Uterus (tissue), 4 donors: ENCODE measurements around the gene CCNA2. TPM values are rescaled to one million over a fixed set of nuclear protein-coding genes. Genes with fewer than 3 reads are reported as not detected.

Experiments
- DNase-seq, 2 donors: peaks; one replicate each; pipeline ENCODE4 v3.0.0-alpha.2; 2019 to 2020
- H3K27ac ChIP-seq, 2 donors: fragments of 200-600 bp; sonication (generic); 1 replicate in 1 of 2; 2 replicates in 1 of 2; pipeline ENCODE4 v1.5.1; 2016 to 2018
- H3K27me3 ChIP-seq, 2 donors: fragments of 200-600 bp; sonication (generic); one replicate each; pipeline ENCODE4 v1.5.1; 2018 to 2019; ENCODE audit warnings: control low read depth in 1 of 2
- H3K36me3 ChIP-seq, 2 donors: fragments of 200-600 bp; sonication (generic); one replicate each; pipeline ENCODE4 v1.5.1; 2019; ENCODE audit warnings: control low read depth in 1 of 2
- H3K4me1 ChIP-seq, 2 donors: fragments of 200-600 bp; sonication (generic); one replicate each; pipeline ENCODE4 v1.5.1; 2018 to 2019; ENCODE audit warnings: control low read depth in 1 of 2
- H3K4me3 ChIP-seq, 2 donors: fragments of 200-600 bp; sonication (generic); 1 replicate in 1 of 2; 2 replicates in 1 of 2; pipeline ENCODE4 v1.5.1; 2018 to 2019; ENCODE audit warnings: mild to moderate bottlenecking in 1 of 2
- H3K9me3 ChIP-seq, 2 donors: fragments of 200-600 bp; sonication (generic); one replicate each; pipeline ENCODE4 v1.5.1; 2019; ENCODE audit warnings: control low read depth in 1 of 2
- CTCF ChIP-seq, 4 experiments: fragments of 200-600 bp in 2 of 4; fragments of 450-650 bp in 2 of 4; sonication (generic) in 2 of 4; IDR thresholded peaks; one replicate each; pipeline ENCODE4 v1.5.1; 2016 to 2019; ENCODE audit warnings: antibody characterized with exemption in 4 of 4, mild to moderate bottlenecking in 2 of 4, moderate library complexity in 1 of 4
- POLR2A ChIP-seq, 2 donors: fragments of 450-650 bp; IDR thresholded peaks; one replicate each; pipeline ENCODE4 v1.6.1; 2016; ENCODE audit warnings: antibody characterized with exemption in 2 of 2, mild to moderate bottlenecking in 1 of 2, moderate library complexity in 1 of 2
- intact Hi-C: fragments of 100-400 bp; cut with DNase I; formaldehyde crosslinking; loops from one replicate; pipeline ENCODE4 v1.15.1; 2023; ENCODE audit warnings: low total_unique reads
- total RNA-seq, 4 donors: library from RNA; depleted of rRNA in 3 of 4; stranded (reverse); fragments of >200 nt in 3 of 4; gene quantifications; one replicate each; pipeline versions ENCODE4 v1.1.0 to v1.2.4, GENCODE V29; 2014 to 2023
- donor health status: DM: yes; HTN: yes; CAD: no.

Gene CCNA2
- total RNA-seq, 4 donors from 2014 or later = 0.59 to 39.8 (median 3.7) TPM

- no peaks in the 10 kb centered on the region for H3K4me1 ChIP-seq
- H3K9me3 ChIP-seq = no peaks in the 10 kb centered on the region
- H3K36me3 ChIP-seq = no peaks in the 10 kb centered on the region
- H3K27ac ChIP-seq = no peak overlapping the region
- no peak for TF ChIP-seq CTCF (IDR thresholded peaks at IDR 0.05)
- TF ChIP-seq POLR2A (IDR thresholded peaks at IDR 0.05) = no peak
- intact Hi-C loops = no loop called here
- H3K27me3 ChIP-seq = no peaks in the 10 kb centered on the region
- DNase-seq = no peak
- H3K4me3 ChIP-seq = no peak overlapping the region
Observed at GRCh38 chr4:121784401-121784800, 39.3 kb downstream of the CCNA2 start.

GRCh38 chr4:121783210-121783609 is 40.5 kb downstream of the CCNA2 start:
- Histone ChIP-seq H3K36me3 (no peaks in the 10 kb centered on the region), H3K27ac (no peak overlapping the region), H3K4me1 (no peaks in the 10 kb centered on the region), H3K4me3 (no peak overlapping the region), H3K9me3 (no peaks in the 10 kb centered on the region), H3K27me3 (no peaks in the 10 kb centered on the region)
- DNase-seq = no peak
- intact Hi-C loops = no loop called here
- TF ChIP-seq CTCF (IDR thresholded peaks at IDR 0.05) = no peak
- TF ChIP-seq POLR2A (IDR thresholded peaks at IDR 0.05) = no peak

GRCh38 chr4:121778991-121779628 is 44.6 kb downstream of the CCNA2 start:
- H3K36me3 ChIP-seq = no peaks in the 10 kb centered on the region
- intact Hi-C loops = no loop called here
- H3K27ac ChIP-seq = no peak overlapping the region
- no peaks in the 10 kb centered on the region for H3K9me3 ChIP-seq
- no peak for DNase-seq
- no peak for TF ChIP-seq CTCF (IDR thresholded peaks at IDR 0.05)
- no peak for TF ChIP-seq POLR2A (IDR thresholded peaks at IDR 0.05)
- no peak overlapping the region for H3K4me3 ChIP-seq
- H3K4me1 ChIP-seq = no peaks in the 10 kb centered on the region
- H3K27me3 ChIP-seq = no peaks in the 10 kb centered on the region

- no peak overlapping the region for H3K4me3 ChIP-seq
- no peaks in the 10 kb centered on the region for H3K4me1 ChIP-seq
- TF ChIP-seq CTCF (IDR thresholded peaks at IDR 0.05) (no peak), POLR2A (IDR thresholded peaks at IDR 0.05) (no peak)
- intact Hi-C loops = no loop called here
- no peaks in the 10 kb centered on the region for H3K9me3 ChIP-seq
- H3K27ac ChIP-seq = no peak overlapping the region
- no peaks in the 10 kb centered on the region for H3K36me3 ChIP-seq
- DNase-seq = no peak
- no peaks in the 10 kb centered on the region for H3K27me3 ChIP-seq
Observed at GRCh38 chr4:121777625-121778024, 46.1 kb downstream of the CCNA2 start.

GRCh38 chr4:121776610-121777401 is 46.9 kb downstream of the CCNA2 start:
- Histone ChIP-seq H3K36me3 (no peaks in the 10 kb centered on the region), H3K4me1 (no peaks in the 10 kb centered on the region), H3K27ac (no peak overlapping the region), H3K4me3 (no peak overlapping the region), H3K9me3 (no peaks in the 10 kb centered on the region), H3K27me3 (no peaks in the 10 kb centered on the region)
- TF ChIP-seq CTCF (IDR thresholded peaks at IDR 0.05) (no peak), POLR2A (IDR thresholded peaks at IDR 0.05) (no peak)
- intact Hi-C loops = no loop called here
- DNase-seq = no peak
